IMR-90 (cell line): Measurements from ENCODE around the gene MTHFSD. TPM values are rescaled to one million over a fixed set of nuclear protein-coding genes. Genes with fewer than 3 reads are reported as not detected.

ENCODE experiments used
- ATAC-seq: fragments of 200-7000 bp; cut with Tn5 transposase; 2 replicates; pipeline ENCODE4 v1.9.1; 2020; ENCODE audit warnings: low read depth, mild to moderate bottlenecking, moderate library complexity
- BruUV-seq: library from RNA; stranded (reverse); fragments of 400-500 nt; replicated peaks from 2 replicates; lab custom pipeline; 2021; lab: Mats Ljungman, UMichigan
- CTCF ChIA-PET: fragments of 300-600 bp; formaldehyde crosslinking; extraction: SDS; loops from one replicate; lab custom pipeline; 2021; ENCODE audit warnings: antibody characterized with exemption; lab: Yijun Ruan, JAX
- POLR2A ChIA-PET: fragments of 300-600 bp; sonication (Branson Sonifier 250); formaldehyde crosslinking; loops from one replicate; lab custom pipeline; 2022; ENCODE audit warnings: antibody characterized with exemption; ENCODE audit not compliant: unreplicated experiment; lab: Charles Lee
- DNase-seq: peaks from one replicate; pipeline ENCODE4 v3.0.0; 2013
- H2AFZ ChIP-seq: replicated peaks from 2 replicates; pipeline ENCODE3; 2013; ENCODE audit warnings: low read length, mild to moderate bottlenecking; ENCODE audit not compliant: poor library complexity
- H2AK5ac ChIP-seq: 2 replicates; pipeline ENCODE4 v1.6.1; 2013; ENCODE audit warnings: low read depth, low read length, inconsistent platforms
- H2AK9ac ChIP-seq: replicated peaks from 2 replicates; pipeline ENCODE3; 2013; ENCODE audit warnings: mild to moderate bottlenecking, low read depth, low read length, moderate library complexity; ENCODE audit not compliant: poor library complexity
- H2BK120ac ChIP-seq: 2 replicates; pipeline ENCODE4 v1.6.1; 2013; ENCODE audit warnings: low read depth, low read length, inconsistent platforms
- H2BK15ac ChIP-seq: 3 replicates; pipeline ENCODE4 v1.6.1; 2013; ENCODE audit warnings: low read depth, low read length, inconsistent platforms
- H2BK20ac ChIP-seq: 2 replicates; pipeline ENCODE4 v1.6.1; 2013; ENCODE audit warnings: low read depth, mild to moderate bottlenecking, inconsistent platforms, low read length, moderate library complexity
- H2BK5ac ChIP-seq: 2 replicates; pipeline ENCODE4 v1.6.1; 2013; ENCODE audit warnings: mild to moderate bottlenecking, low read depth, low read length, inconsistent platforms; ENCODE audit not compliant: poor library complexity, severe bottlenecking
- H3K14ac ChIP-seq: replicated peaks from 2 replicates; pipeline ENCODE4 v1.6.1; 2013; ENCODE audit warnings: low read depth, low read length, inconsistent platforms
- H3K18ac ChIP-seq: 2 replicates; pipeline ENCODE4 v1.6.1; 2013; ENCODE audit warnings: low read depth, low read length, control low read depth
- H3K23ac ChIP-seq: 2 replicates; pipeline ENCODE4 v1.6.1; 2013; ENCODE audit warnings: low read depth, low read length, inconsistent platforms
- H3K27ac ChIP-seq: 2 replicates; pipeline ENCODE4 v1.5.1; 2013; ENCODE audit warnings: mild to moderate bottlenecking, control low read depth, low read length; ENCODE audit not compliant: insufficient read depth
- H3K27me3 ChIP-seq: 2 replicates; pipeline ENCODE4 v1.6.1; 2013; ENCODE audit warnings: low read length; ENCODE audit not compliant: control insufficient read depth, insufficient read depth
- H3K36me3 ChIP-seq: 2 replicates; pipeline ENCODE4 v1.6.1; 2013; ENCODE audit warnings: low read length, mixed read lengths; ENCODE audit not compliant: control insufficient read depth, insufficient read depth
- H3K4ac ChIP-seq: 2 replicates; pipeline ENCODE4 v1.6.1; 2013; ENCODE audit warnings: low read depth, low read length, inconsistent platforms
- H3K4me1 ChIP-seq: 2 replicates; pipeline ENCODE4 v1.6.1; 2013; ENCODE audit warnings: low read length, mixed read lengths; ENCODE audit not compliant: control insufficient read depth, insufficient read depth
- H3K4me2 ChIP-seq: 2 replicates; pipeline ENCODE4 v1.6.1; 2013; ENCODE audit warnings: low read depth, mild to moderate bottlenecking, control low read depth, low read length, moderate library complexity
- H3K4me3 ChIP-seq: 2 replicates; pipeline ENCODE4 v1.5.1; 2013; ENCODE audit warnings: low read depth, mild to moderate bottlenecking, control low read depth, low read length, moderate library complexity; ENCODE audit not compliant: insufficient read depth
- H3K56ac ChIP-seq: 2 replicates; pipeline ENCODE4 v1.6.1; 2013; ENCODE audit warnings: low read length, inconsistent platforms; ENCODE audit not compliant: insufficient read depth; ENCODE audit errors: extremely low read depth
- H3K79me1 ChIP-seq, 2 experiments: 2 replicates each; pipeline ENCODE4 v1.6.1; 2013; ENCODE audit warnings: low read length in 2 of 2, inconsistent platforms in 1 of 2, low read depth in 1 of 2
- H3K9ac ChIP-seq: 2 replicates; pipeline ENCODE4 v1.6.1; 2013; ENCODE audit warnings: low read depth, low read length, control low read depth
- H3K9me1 ChIP-seq: 2 replicates; pipeline ENCODE4 v1.6.1; 2013; ENCODE audit warnings: low read length, inconsistent platforms; ENCODE audit not compliant: insufficient read depth
- H3K9me3 ChIP-seq: 2 replicates; pipeline ENCODE4 v1.6.1; 2013; ENCODE audit warnings: low read length; ENCODE audit not compliant: control insufficient read depth, insufficient read depth
- H4K20me1 ChIP-seq: 2 replicates; pipeline ENCODE4 v1.6.1; 2013; ENCODE audit warnings: low read length, inconsistent platforms; ENCODE audit not compliant: insufficient read depth
- H4K5ac ChIP-seq: 2 replicates; pipeline ENCODE4 v1.6.1; 2013; ENCODE audit warnings: mild to moderate bottlenecking, low read depth, low read length, control low read depth
- H4K8ac ChIP-seq, 2 experiments: 2 replicates each; pipeline ENCODE4 v1.6.1; 2013; ENCODE audit warnings: low read depth in 2 of 2, low read length in 2 of 2, control low read depth in 1 of 2, inconsistent platforms in 1 of 2
- H4K91ac ChIP-seq: 2 replicates; pipeline ENCODE4 v1.6.1; 2013; ENCODE audit warnings: low read depth, low read length, inconsistent platforms; ENCODE audit not compliant: insufficient read depth
- BHLHE40 ChIP-seq: fragments of 150-350 bp; IDR thresholded peaks from 2 replicates; pipeline ENCODE4 v1.6.1; 2016; ENCODE audit warnings: mild to moderate bottlenecking, low read depth, low read length
- CEBPB ChIP-seq: IDR thresholded peaks from 2 replicates; pipeline ENCODE4 v1.6.1; 2012; ENCODE audit warnings: low read depth, low read length, improper control_type of control experiment
- MAFK ChIP-seq: IDR thresholded peaks from 2 replicates; pipeline ENCODE4 v1.6.1; 2012; ENCODE audit warnings: low read depth, low read length, improper control_type of control experiment
- MXI1 ChIP-seq: IDR thresholded peaks from 2 replicates; pipeline ENCODE4 v1.6.1; 2012; ENCODE audit warnings: low read depth, mild to moderate bottlenecking, low read length, moderate library complexity, borderline replicate concordance
- NFE2L2 ChIP-seq: fragments of 150-350 bp; IDR thresholded peaks from 2 replicates; pipeline ENCODE4 v1.6.1; 2016; ENCODE audit warnings: low read depth, mild to moderate bottlenecking, low read length
- SMC3 ChIP-seq: fragments of 150-350 bp; IDR thresholded peaks from 2 replicates; pipeline ENCODE4 v1.6.1; 2016; ENCODE audit warnings: low read depth, mild to moderate bottlenecking, antibody characterized with exemption, low read length, moderate library complexity
- WGBS, 2 experiments: methylation state at CpG; one replicate each; pipeline versions ENCODE4 v1.1.5 to v1.1.7; 2013; ENCODE audit warnings: missing lambda C conversion rate in 2 of 2; ENCODE audit not compliant: insufficient read length in 1 of 2; ENCODE audit errors: extremely low coverage in 2 of 2; 5-methylcytosine and 5-hydroxymethylcytosine counted together
- dilution Hi-C: fragments of 300-500 bp; cut with HindIII; formaldehyde crosslinking; loops from one replicate; pipeline ENCODE4 v1.14.3; 2018; ENCODE audit warnings: low sequenced_read_pairs; ENCODE audit not compliant: unreplicated experiment
- in situ Hi-C: fragments of 300-500 bp; cut with MboI; formaldehyde crosslinking; loops from 3 replicates; pipeline ENCODE4 v1.14.3; 2019; ENCODE audit warnings: low sequenced_read_pairs, inconsistent platforms, mixed read lengths
- intact Hi-C: fragments of 100-400 bp; cut with micrococcal nuclease; formaldehyde crosslinking; loops from 2 replicates; pipeline ENCODE4 v1.10.0; 2022
- polyA plus RNA-seq, 3 experiments: library from polyadenylated mRNA; depleted of rRNA; stranded (reverse); fragments of >200 nt; gene quantifications; 2 replicates each; pipeline ENCODE4 v1.2.3, GENCODE V29; 2012; ENCODE audit warnings: low replicate concordance in 1 of 3
- total RNA-seq: library from RNA; depleted of rRNA; stranded (reverse); fragments of >200 nt; gene quantifications from 2 replicates; pipeline ENCODE4 v1.2.3, GENCODE V29; 2012
- TF ChIP-seq, protein P1 (sequence below): fragments of 150-350 bp; IDR thresholded peaks from 2 replicates; pipeline ENCODE4 v1.6.1; 2017; ENCODE audit warnings: mild to moderate bottlenecking, antibody characterized with exemption, low read length, low read depth
- TF ChIP-seq, protein P2 (sequence below): conservative IDR thresholded peaks from 2 replicates; pipeline ENCODE4 v1.5.1; 2012; ENCODE audit warnings: mild to moderate bottlenecking, low read depth, low read length, improper control_type of control experiment

The MTHFSD gene
- total and polyA plus RNA-seq, 2 of the 4 experiments (the other 2 are of a cell fraction) = 8.2 to 16.8 TPM

DNA sequence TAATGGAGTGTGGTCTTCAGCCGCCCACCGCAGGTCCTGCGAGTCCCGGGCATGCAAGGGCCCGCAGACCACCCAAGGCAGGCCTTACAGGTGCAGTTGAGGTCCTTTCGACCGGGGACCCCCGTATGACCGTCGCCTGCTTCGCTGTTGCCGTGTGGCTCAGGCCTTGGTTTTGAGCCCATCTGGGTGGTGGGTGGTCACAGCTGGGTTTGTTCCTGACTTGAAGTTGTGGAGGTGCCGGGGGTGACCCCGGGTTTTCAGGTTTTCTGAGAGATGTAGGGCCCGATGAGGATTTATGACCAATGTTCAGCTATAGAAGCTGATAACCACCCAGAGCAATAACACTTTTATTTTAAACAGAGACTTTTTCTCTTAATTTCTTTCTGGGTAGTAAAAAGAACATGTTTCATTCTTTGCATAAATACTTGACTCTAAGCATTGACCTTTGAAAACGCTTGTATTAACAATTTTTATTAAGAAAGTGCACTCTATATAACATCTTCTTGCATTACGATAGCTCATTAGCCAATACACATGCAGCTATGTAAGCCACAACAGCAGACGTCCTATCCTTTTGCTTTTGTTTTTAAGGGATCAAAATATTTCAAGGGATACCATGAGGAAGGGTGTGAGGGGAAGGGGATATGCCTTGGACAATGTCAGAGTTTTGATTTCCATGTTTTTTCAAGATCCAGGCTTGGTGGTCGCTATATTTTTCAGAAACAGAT is 25.2 kb upstream of the MTHFSD start (continued):
- TF ChIP-seq CEBPB = no peak

DNA sequence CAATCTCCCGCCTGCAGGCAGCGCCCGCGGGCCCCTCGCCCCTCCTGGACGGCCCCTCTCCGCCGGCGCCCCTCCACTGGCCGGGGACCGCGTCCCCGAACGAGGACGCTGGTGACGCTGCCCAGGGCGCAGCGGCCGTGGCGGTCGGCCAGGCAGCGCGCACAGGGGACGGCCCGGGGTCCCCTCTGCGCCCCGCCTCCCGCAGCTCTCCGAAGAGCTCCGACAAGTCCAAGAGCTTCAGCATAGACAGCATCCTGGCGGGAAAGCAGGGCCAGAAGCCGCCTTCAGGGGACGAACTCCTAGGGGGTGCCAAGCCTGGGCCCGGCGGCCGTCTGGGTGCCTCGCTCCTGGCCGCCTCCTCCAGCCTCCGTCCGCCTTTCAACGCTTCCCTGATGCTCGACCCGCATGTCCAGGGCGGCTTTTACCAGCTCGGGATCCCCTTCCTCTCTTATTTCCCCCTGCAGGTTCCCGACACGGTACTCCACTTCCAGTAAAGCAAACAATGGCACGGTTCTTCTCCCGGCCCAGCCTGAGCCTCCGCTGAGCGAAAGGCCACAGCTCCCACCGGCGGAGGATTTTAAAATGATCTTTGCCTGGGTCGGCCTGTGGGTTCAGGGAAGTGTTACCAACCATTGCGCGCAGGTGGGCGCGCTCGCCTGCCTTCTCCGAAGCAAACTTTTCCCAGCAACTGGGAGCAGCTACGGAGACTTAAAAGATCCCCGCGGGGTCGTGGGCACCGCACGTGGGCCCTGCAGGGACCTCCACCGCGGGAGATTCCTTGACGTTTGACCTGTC is 24.4 kb upstream of the MTHFSD start:
- no peak overlapping the region for H2BK15ac ChIP-seq
- H3K18ac ChIP-seq = peak overlapping the region; percentile 86
- H2BK120ac ChIP-seq = peak overlapping the region; percentile 97
- peak overlapping the region; percentile 94 for H3K4me2 ChIP-seq
- peak overlapping the region; percentile 95 for H3K4ac ChIP-seq
- peak overlapping the region; percentile 67 for H3K56ac ChIP-seq
- H2AFZ ChIP-seq = peak overlapping the region; percentile 18
- peak overlapping the region; percentile 67 to 80 for H4K8ac ChIP-seq
- DNase-seq (no peak), ATAC-seq (no peak)
- H3K23ac ChIP-seq = peak overlapping the region; percentile 88
- dilution Hi-C loops (no loop called here), intact Hi-C loops (loop anchor here (2.0 to 5.0 kb wide), 4 partner anchors 31 to 253 kb away; no protein-coding TSS in a partner anchor), in situ Hi-C loops (loop anchor here (5.0 to 10.0 kb wide), 2 partner anchors 88 to 175 kb away; no protein-coding TSS in a partner anchor)
- ChIA-PET POLR2A (interaction anchor here (0.6 to 0.8 kb wide), 2 partner anchors 9 to 822 kb away, joined by 4 to 5 read pairs; no protein-coding TSS in a partner anchor), CTCF (no interaction called here)
- peaks cover 17% of the 10 kb centered on the region for H3K4me1 ChIP-seq
- TF ChIP-seq NFE2L2 (no peak), SMC3 (no peak), MXI1 (no peak), MAFK (no peak), CEBPB (no peak), BHLHE40 (no peak)
- TF ChIP-seq, protein P1, sequence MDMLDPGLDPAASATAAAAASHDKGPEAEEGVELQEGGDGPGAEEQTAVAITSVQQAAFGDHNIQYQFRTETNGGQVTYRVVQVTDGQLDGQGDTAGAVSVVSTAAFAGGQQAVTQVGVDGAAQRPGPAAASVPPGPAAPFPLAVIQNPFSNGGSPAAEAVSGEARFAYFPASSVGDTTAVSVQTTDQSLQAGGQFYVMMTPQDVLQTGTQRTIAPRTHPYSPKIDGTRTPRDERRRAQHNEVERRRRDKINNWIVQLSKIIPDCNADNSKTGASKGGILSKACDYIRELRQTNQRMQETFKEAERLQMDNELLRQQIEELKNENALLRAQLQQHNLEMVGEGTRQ = no peak
- TF ChIP-seq, protein P2, sequence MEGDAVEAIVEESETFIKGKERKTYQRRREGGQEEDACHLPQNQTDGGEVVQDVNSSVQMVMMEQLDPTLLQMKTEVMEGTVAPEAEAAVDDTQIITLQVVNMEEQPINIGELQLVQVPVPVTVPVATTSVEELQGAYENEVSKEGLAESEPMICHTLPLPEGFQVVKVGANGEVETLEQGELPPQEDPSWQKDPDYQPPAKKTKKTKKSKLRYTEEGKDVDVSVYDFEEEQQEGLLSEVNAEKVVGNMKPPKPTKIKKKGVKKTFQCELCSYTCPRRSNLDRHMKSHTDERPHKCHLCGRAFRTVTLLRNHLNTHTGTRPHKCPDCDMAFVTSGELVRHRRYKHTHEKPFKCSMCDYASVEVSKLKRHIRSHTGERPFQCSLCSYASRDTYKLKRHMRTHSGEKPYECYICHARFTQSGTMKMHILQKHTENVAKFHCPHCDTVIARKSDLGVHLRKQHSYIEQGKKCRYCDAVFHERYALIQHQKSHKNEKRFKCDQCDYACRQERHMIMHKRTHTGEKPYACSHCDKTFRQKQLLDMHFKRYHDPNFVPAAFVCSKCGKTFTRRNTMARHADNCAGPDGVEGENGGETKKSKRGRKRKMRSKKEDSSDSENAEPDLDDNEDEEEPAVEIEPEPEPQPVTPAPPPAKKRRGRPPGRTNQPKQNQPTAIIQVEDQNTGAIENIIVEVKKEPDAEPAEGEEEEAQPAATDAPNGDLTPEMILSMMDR = no peak
- peak overlapping the region; percentile 83 for H4K5ac ChIP-seq
- WGBS, 2 experiments = 0% methylated on average over 11 of the region's 69 CpGs; no CpG with 5 or more reads in 1 of the 2 experiments
- H3K9me1 ChIP-seq = peaks cover 23% of the 10 kb centered on the region
- H3K36me3 ChIP-seq = peaks cover 2% of the 10 kb centered on the region; the same call in 1 of the 2 replicates
- peak overlapping the region; percentile 75 for H2AK5ac ChIP-seq
- H3K27ac ChIP-seq = peak overlapping the region; percentile 99
- peak overlapping the region; percentile 81 for H4K91ac ChIP-seq
- peak overlapping the region; percentile 95 for H3K9ac ChIP-seq
- H2BK20ac ChIP-seq = peak overlapping the region; percentile 27; the same call in 1 of the 2 replicates
- no TSS peak for BruUV-seq
- peaks cover 18 to 32% of the 10 kb centered on the region in 2 experiments for H3K79me1 ChIP-seq
- no peaks in the 10 kb centered on the region for H3K9me3 ChIP-seq
- H2BK5ac ChIP-seq = peak overlapping the region; percentile 100
- H3K27me3 ChIP-seq = no peaks in the 10 kb centered on the region
- peak overlapping the region; percentile 89 for H3K14ac ChIP-seq
- peak overlapping the region; percentile 97 for H2AK9ac ChIP-seq
- peak overlapping the region; percentile 71 for H3K4me3 ChIP-seq
- 0 out of 2 replicates have a peak, but pooled peaks cover 4% of the 10 kb centered on the region for H4K20me1 ChIP-seq
